ENCODE measurements around the gene ZNF106. TPM values are rescaled to one million over a fixed set of nuclear protein-coding genes. Genes with fewer than 3 reads are reported as not detected.

ZNF106 gene
- total and polyA plus RNA-seq, 2 of the 4 experiments (the other 2 are of a cell fraction): 19.2 to 87.5 TPM

GRCh38 chr15:42504631-42505030, 13.7 kb upstream of the ZNF106 start:
- Histone ChIP-seq H3K4me3 (ENCODE audit: insufficient read depth, low read depth, low read length) (no peak overlapping the region), H3K9me1 (ENCODE audit: insufficient read depth, low read length) (peaks cover 14% of the 10 kb centered on the region), H3K14ac (replicated peaks; ENCODE audit: low read depth, low read length) (no peak overlapping the region), H3K36me3 (ENCODE audit: control insufficient read depth, insufficient read depth, low read length) (peaks cover 2% of the 10 kb centered on the region; the same call in 1 of the 2 replicates), H4K91ac (ENCODE audit: insufficient read depth, low read depth, low read length) (no peak overlapping the region), H2AK9ac (replicated peaks; ENCODE audit: low read depth, low read length, poor library complexity) (no peak overlapping the region), H3K23ac (ENCODE audit: low read depth, low read length) (no peak overlapping the region), H2AK5ac (ENCODE audit: low read depth, low read length) (no peak overlapping the region), H2BK15ac (ENCODE audit: low read depth, low read length) (no peak overlapping the region), H3K18ac (ENCODE audit: low read depth, low read length) (no peak overlapping the region), H3K4me2 (ENCODE audit: low read depth, low read length) (no peak overlapping the region), H3K9me3 (ENCODE audit: control insufficient read depth, insufficient read depth, low read length) (no peaks in the 10 kb centered on the region), H2BK120ac (ENCODE audit: low read depth, low read length) (no peak overlapping the region), H4K8ac (ENCODE audit: low read depth in 2 of 2, low read length in 2 of 2) (no peak overlapping the region), H2AFZ (replicated peaks; ENCODE audit: low read length, poor library complexity) (no peak overlapping the region), H3K4me1 (ENCODE audit: control insufficient read depth, insufficient read depth, low read length) (peaks cover 14% of the 10 kb centered on the region), H2BK5ac (ENCODE audit: low read depth, low read length, poor library complexity, severe bottlenecking) (no peak overlapping the region), H2BK20ac (ENCODE audit: low read depth, low read length) (no peak overlapping the region), H3K27ac (ENCODE audit: insufficient read depth, low read length) (no peak overlapping the region), H3K4ac (ENCODE audit: low read depth, low read length) (no peak overlapping the region), H4K5ac (ENCODE audit: low read depth, low read length) (no peak overlapping the region), H3K9ac (ENCODE audit: low read depth, low read length) (no peak overlapping the region), H4K20me1 (ENCODE audit: insufficient read depth, low read length) (peaks cover 21% of the 10 kb centered on the region; the same call in 1 of the 2 replicates), H3K79me1 (ENCODE audit: low read depth in 1 of 2, low read length in 2 of 2) (peaks cover 43 to 84% of the 10 kb centered on the region in 2 experiments), H3K27me3 (ENCODE audit: control insufficient read depth, insufficient read depth, low read length) (no peaks in the 10 kb centered on the region), H3K56ac (ENCODE audit: extremely low read depth, insufficient read depth, low read length) (no peak overlapping the region)
- no TSS peak for BruUV-seq (replicated peaks)
- no CpG with 5 or more reads among the region's 3 CpGs for WGBS, 2 experiments (ENCODE audit: extremely low coverage in 2 of 2, insufficient read length in 1 of 2)
- dilution Hi-C loops (cut with HindIII; ENCODE audit: low sequenced_read_pairs, unreplicated experiment) (no loop called here), in situ Hi-C loops (cut with MboI; ENCODE audit: low sequenced_read_pairs) (no loop called here), intact Hi-C loops (cut with micrococcal nuclease) (no loop called here)
- TF ChIP-seq ELK1 (IDR thresholded peaks at IDR 0.05; ENCODE audit: borderline replicate concordance, low read depth, low read length): no peak
- TF ChIP-seq SMC3 (IDR thresholded peaks at IDR 0.05; ENCODE audit: low read depth, low read length): no peak
- TF ChIP-seq RAD21 (IDR thresholded peaks at IDR 0.05; ENCODE audit: low read length): no peak
- no peak for TF ChIP-seq RFX5 (IDR thresholded peaks at IDR 0.05; ENCODE audit: low read depth, low read length)
- no peak for TF ChIP-seq RCOR1 (IDR thresholded peaks at IDR 0.05; ENCODE audit: insufficient replicate concordance, low read length)
- TF ChIP-seq FOS (IDR thresholded peaks at IDR 0.05; ENCODE audit: low read depth, low read length): no peak
- no peak for TF ChIP-seq BHLHE40 (IDR thresholded peaks at IDR 0.05; ENCODE audit: low read depth, low read length)
- TF ChIP-seq NFE2L2 (IDR thresholded peaks at IDR 0.05; ENCODE audit: low read depth, low read length): no peak
- POLR2A ChIA-PET (ENCODE audit: unreplicated experiment): no interaction called here
- CTCF ChIA-PET: interaction anchor here (0.6 to 0.7 kb wide), 2 partner anchors 137 to 296 kb away, joined by 3 to 6 read pairs; no protein-coding TSS in a partner anchor
- DNase-seq: no peak
- peak; percentile 25; the same call in 1 of the 2 replicates for ATAC-seq (ENCODE audit: low read depth)
